HEK293 (cell line): ENCODE measurements around the gene MUC5AC.

Experiments used
- CTCF ChIP-seq: fragments of 450-650 bp; formaldehyde crosslinking; IDR thresholded peaks from 2 replicates; pipeline ENCODE4 v1.5.1; 2016; ENCODE audit warnings: missing biosample characterization, missing genetic modification characterization
- KLF7 ChIP-seq: fragments of 450-650 bp; formaldehyde crosslinking; IDR thresholded peaks from 2 replicates; pipeline ENCODE4 v1.5.1; 2016; ENCODE audit warnings: missing biosample characterization, missing genetic modification characterization, borderline replicate concordance
- KLF8 ChIP-seq: fragments of 450-650 bp; formaldehyde crosslinking; IDR thresholded peaks from 2 replicates; pipeline ENCODE4 v1.5.1; 2016; ENCODE audit warnings: missing biosample characterization, missing genetic modification characterization
- TRIM28 ChIP-seq: IDR thresholded peaks from 2 replicates; pipeline ENCODE4 v1.6.1; 2011; ENCODE audit warnings: low read length, control low read depth, borderline replicate concordance
- ZBTB1 ChIP-seq: fragments of 450-650 bp; formaldehyde crosslinking; IDR thresholded peaks from 2 replicates; pipeline ENCODE4 v1.5.1; 2016; ENCODE audit warnings: missing biosample characterization, missing genetic modification characterization
- ZNF292 ChIP-seq: fragments of 450-650 bp; formaldehyde crosslinking; IDR thresholded peaks from 2 replicates; pipeline ENCODE4 v1.5.1; 2016; ENCODE audit warnings: low read depth, missing biosample characterization, missing genetic modification characterization, borderline replicate concordance
- ZNF449 ChIP-seq: fragments of 450-650 bp; formaldehyde crosslinking; IDR thresholded peaks from 2 replicates; pipeline ENCODE4 v1.5.1; 2017; ENCODE audit warnings: missing biosample characterization, mild to moderate bottlenecking, missing genetic modification characterization, moderate library complexity
- ZNF549 ChIP-seq: fragments of 450-650 bp; IDR thresholded peaks from 2 replicates; pipeline ENCODE4 v1.5.1; 2018; ENCODE audit warnings: missing biosample characterization, missing genetic modification characterization, mild to moderate bottlenecking, inconsistent platforms, moderate library complexity
- ZNF776 ChIP-seq: fragments of 450-650 bp; formaldehyde crosslinking; IDR thresholded peaks from 2 replicates; pipeline ENCODE4 v1.5.0; 2017; ENCODE audit warnings: missing biosample characterization, missing genetic modification characterization, borderline replicate concordance
- TF ChIP-seq, protein P1 (sequence below): fragments of 450-650 bp; formaldehyde crosslinking; IDR thresholded peaks from 2 replicates; pipeline ENCODE4 v1.5.1; 2016; ENCODE audit warnings: missing biosample characterization, missing genetic modification characterization, borderline replicate concordance
- TF ChIP-seq, protein P2 (sequence below): fragments of 450-650 bp; formaldehyde crosslinking; IDR thresholded peaks from 2 replicates; pipeline ENCODE4 v1.5.1; 2016; ENCODE audit warnings: missing biosample characterization, missing genetic modification characterization

- TF ChIP-seq ZNF292 (tag by site-specific recombination) (no peak), ZNF449 (tag by site-specific recombination) (no peak), ZNF549 (tag by site-specific recombination) (no peak), KLF8 (tag by site-specific recombination) (no peak), CTCF (no peak), TRIM28 (no peak), KLF7 (no peak), ZNF776 (tag by site-specific recombination) (no peak), ZBTB1 (tag by site-specific recombination) (no peak)
- TF ChIP-seq, protein P1, sequence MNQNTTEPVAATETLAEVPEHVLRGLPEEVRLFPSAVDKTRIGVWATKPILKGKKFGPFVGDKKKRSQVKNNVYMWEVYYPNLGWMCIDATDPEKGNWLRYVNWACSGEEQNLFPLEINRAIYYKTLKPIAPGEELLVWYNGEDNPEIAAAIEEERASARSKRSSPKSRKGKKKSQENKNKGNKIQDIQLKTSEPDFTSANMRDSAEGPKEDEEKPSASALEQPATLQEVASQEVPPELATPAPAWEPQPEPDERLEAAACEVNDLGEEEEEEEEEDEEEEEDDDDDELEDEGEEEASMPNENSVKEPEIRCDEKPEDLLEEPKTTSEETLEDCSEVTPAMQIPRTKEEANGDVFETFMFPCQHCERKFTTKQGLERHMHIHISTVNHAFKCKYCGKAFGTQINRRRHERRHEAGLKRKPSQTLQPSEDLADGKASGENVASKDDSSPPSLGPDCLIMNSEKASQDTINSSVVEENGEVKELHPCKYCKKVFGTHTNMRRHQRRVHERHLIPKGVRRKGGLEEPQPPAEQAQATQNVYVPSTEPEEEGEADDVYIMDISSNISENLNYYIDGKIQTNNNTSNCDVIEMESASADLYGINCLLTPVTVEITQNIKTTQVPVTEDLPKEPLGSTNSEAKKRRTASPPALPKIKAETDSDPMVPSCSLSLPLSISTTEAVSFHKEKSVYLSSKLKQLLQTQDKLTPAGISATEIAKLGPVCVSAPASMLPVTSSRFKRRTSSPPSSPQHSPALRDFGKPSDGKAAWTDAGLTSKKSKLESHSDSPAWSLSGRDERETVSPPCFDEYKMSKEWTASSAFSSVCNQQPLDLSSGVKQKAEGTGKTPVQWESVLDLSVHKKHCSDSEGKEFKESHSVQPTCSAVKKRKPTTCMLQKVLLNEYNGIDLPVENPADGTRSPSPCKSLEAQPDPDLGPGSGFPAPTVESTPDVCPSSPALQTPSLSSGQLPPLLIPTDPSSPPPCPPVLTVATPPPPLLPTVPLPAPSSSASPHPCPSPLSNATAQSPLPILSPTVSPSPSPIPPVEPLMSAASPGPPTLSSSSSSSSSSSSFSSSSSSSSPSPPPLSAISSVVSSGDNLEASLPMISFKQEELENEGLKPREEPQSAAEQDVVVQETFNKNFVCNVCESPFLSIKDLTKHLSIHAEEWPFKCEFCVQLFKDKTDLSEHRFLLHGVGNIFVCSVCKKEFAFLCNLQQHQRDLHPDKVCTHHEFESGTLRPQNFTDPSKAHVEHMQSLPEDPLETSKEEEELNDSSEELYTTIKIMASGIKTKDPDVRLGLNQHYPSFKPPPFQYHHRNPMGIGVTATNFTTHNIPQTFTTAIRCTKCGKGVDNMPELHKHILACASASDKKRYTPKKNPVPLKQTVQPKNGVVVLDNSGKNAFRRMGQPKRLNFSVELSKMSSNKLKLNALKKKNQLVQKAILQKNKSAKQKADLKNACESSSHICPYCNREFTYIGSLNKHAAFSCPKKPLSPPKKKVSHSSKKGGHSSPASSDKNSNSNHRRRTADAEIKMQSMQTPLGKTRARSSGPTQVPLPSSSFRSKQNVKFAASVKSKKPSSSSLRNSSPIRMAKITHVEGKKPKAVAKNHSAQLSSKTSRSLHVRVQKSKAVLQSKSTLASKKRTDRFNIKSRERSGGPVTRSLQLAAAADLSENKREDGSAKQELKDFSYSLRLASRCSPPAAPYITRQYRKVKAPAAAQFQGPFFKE (tag by site-specific recombination): no peak
- TF ChIP-seq, protein P2, sequence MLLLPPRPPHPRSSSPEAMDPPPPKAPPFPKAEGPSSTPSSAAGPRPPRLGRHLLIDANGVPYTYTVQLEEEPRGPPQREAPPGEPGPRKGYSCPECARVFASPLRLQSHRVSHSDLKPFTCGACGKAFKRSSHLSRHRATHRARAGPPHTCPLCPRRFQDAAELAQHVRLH (tag by site-specific recombination): no peak
Observed at GRCh38 chr11:1208144-1208393, 50.3 kb downstream of the MUC5AC start.
